Vagina (tissue), 2 donors: ENCODE measurements around the gene CXCR5. TPM values are rescaled to one million over a fixed set of nuclear protein-coding genes. Genes with fewer than 3 reads are reported as not detected.

Experiments
- DNase-seq, 2 donors: peaks; one replicate each; pipeline ENCODE4 v3.0.0-alpha.2; 2017; ENCODE audit errors: extremely low spot score in 2 of 2
- H3K27ac ChIP-seq: fragments of 200-600 bp; sonication (generic); one replicate; pipeline ENCODE4 v1.5.1; 2019
- H3K27me3 ChIP-seq: fragments of 200-600 bp; sonication (generic); one replicate; pipeline ENCODE4 v1.5.1; 2019
- H3K36me3 ChIP-seq, 2 donors: fragments of 200-600 bp; sonication (generic); one replicate each; pipeline ENCODE4 v1.5.1; 2017 to 2019
- H3K4me1 ChIP-seq: fragments of 200-600 bp; sonication (generic); one replicate; pipeline ENCODE4 v1.5.1; 2019
- H3K4me3 ChIP-seq, 2 donors: fragments of 200-600 bp; sonication (generic); 1 replicate in 1 of 2; 2 replicates in 1 of 2; pipeline ENCODE4 v1.5.1; 2016 to 2019
- H3K9me3 ChIP-seq: fragments of 200-600 bp; sonication (generic); one replicate; pipeline ENCODE4 v1.5.1; 2019
- CTCF ChIP-seq, 3 experiments: fragments of 450-650 bp in 2 of 3; fragments of 200-600 bp in 1 of 3; sonication (generic) in 1 of 3; IDR thresholded peaks; one replicate each; pipeline ENCODE4 v1.5.1; 2017 to 2019; ENCODE audit warnings: antibody characterized with exemption in 3 of 3, mild to moderate bottlenecking in 2 of 3, moderate library complexity in 2 of 3
- POLR2A ChIP-seq, 2 donors: fragments of 450-650 bp; IDR thresholded peaks; one replicate each; pipeline ENCODE4 v1.6.1; 2017; ENCODE audit warnings: antibody characterized with exemption in 2 of 2, mild to moderate bottlenecking in 2 of 2, moderate library complexity in 2 of 2
- POLR2AphosphoS5 ChIP-seq, 2 donors: sonication (generic); formaldehyde crosslinking; IDR thresholded peaks; one replicate each; pipeline ENCODE4 v1.9.0; 2017; ENCODE audit warnings: antibody characterized with exemption in 2 of 2, mild to moderate bottlenecking in 2 of 2, low read depth in 1 of 2; ENCODE audit not compliant: insufficient read depth in 1 of 2
- intact Hi-C: fragments of 100-400 bp; cut with DNase I; formaldehyde crosslinking; loops from one replicate; pipeline ENCODE4 v1.15.1; 2023
- total RNA-seq: library from RNA; depleted of rRNA; stranded (reverse); fragments of >200 nt; gene quantifications from one replicate; pipeline ENCODE4 v1.2.3, GENCODE V29; 2016

Gene CXCR5
- total RNA-seq, 1 donor from 2014 or later, result not detected

- peaks cover 80% of the 10 kb centered on the region for H3K4me1 ChIP-seq
- no peaks in the 10 kb centered on the region for H3K27me3 ChIP-seq
- no peaks in the 10 kb centered on the region for H3K9me3 ChIP-seq
- intact Hi-C loops, result no loop called here
- peak in 1 of 2 donors; percentile 3 for TF ChIP-seq POLR2A (IDR thresholded peaks at IDR 0.05)
- TF ChIP-seq CTCF (IDR thresholded peaks at IDR 0.05), result no peak
- peak in 1 of 2 donors; percentile 36 for TF ChIP-seq POLR2AphosphoS5 (IDR thresholded peaks at IDR 0.05; ENCODE audit: insufficient read depth in 1 of 2, low read depth in 1 of 2)
- peak overlapping the region; percentile 96 for H3K27ac ChIP-seq
- peak overlapping the region; percentile 87 to 100 for H3K4me3 ChIP-seq
- peak in 1 of 2 donors; percentile 95 for DNase-seq
- no peaks in the 10 kb centered on the region for H3K36me3 ChIP-seq
Measured at GRCh38 chr11:118921121-118921928, 37.6 kb downstream of the CXCR5 start.

GRCh38 chr11:118921929-118922744 is 38.4 kb downstream of the CXCR5 start:
- DNase-seq, result peak in 1 of 2 donors; percentile 94
- TF ChIP-seq POLR2A (IDR thresholded peaks at IDR 0.05) (no peak), POLR2AphosphoS5 (IDR thresholded peaks at IDR 0.05; ENCODE audit: insufficient read depth in 1 of 2, low read depth in 1 of 2) (peak; percentile 75 to 82), CTCF (IDR thresholded peaks at IDR 0.05) (no peak)
- Histone ChIP-seq H3K9me3 (no peaks in the 10 kb centered on the region), H3K36me3 (no peaks in the 10 kb centered on the region), H3K27ac (peak overlapping the region; percentile 96), H3K27me3 (no peaks in the 10 kb centered on the region), H3K4me3 (peak overlapping the region; percentile 87 to 100), H3K4me1 (peaks cover 79% of the 10 kb centered on the region)
- intact Hi-C loops, result no loop called here

GRCh38 chr11:118922745-118923627 is 39.3 kb downstream of the CXCR5 start:
- intact Hi-C loops, result no loop called here

More at GRCh38 chr11:118922745-118923627, 39.3 kb downstream of the CXCR5 start:
- peaks cover 79% of the 10 kb centered on the region for H3K4me1 ChIP-seq
- no peaks in the 10 kb centered on the region for H3K27me3 ChIP-seq
- TF ChIP-seq CTCF (IDR thresholded peaks at IDR 0.05), result no peak
- no peak for TF ChIP-seq POLR2A (IDR thresholded peaks at IDR 0.05)
- no peak for TF ChIP-seq POLR2AphosphoS5 (IDR thresholded peaks at IDR 0.05; ENCODE audit: insufficient read depth in 1 of 2, low read depth in 1 of 2)
- peak overlapping the region; percentile 96 for H3K27ac ChIP-seq
- no peaks in the 10 kb centered on the region for H3K9me3 ChIP-seq
- peak overlapping the region; percentile 87 to 100 for H3K4me3 ChIP-seq
- DNase-seq, result peak in 1 of 2 donors; percentile 89
- no peaks in the 10 kb centered on the region for H3K36me3 ChIP-seq
